ENCODE measurements around the gene SNRPE. TPM values are rescaled to one million over a fixed set of nuclear protein-coding genes. Genes with fewer than 3 reads are reported as not detected.
"Not testable (repeated sequence)": the region's sequence is repeated elsewhere in the genome, so short reads cannot be mapped to it uniquely, and the experiment has no call there.

Gene SNRPE
- total and polyA plus RNA-seq, 2 of the 13 experiments (the other 11 are each of a cell fraction or from before 2014, with no cell fraction given): 146 to 281 TPM

DNA sequence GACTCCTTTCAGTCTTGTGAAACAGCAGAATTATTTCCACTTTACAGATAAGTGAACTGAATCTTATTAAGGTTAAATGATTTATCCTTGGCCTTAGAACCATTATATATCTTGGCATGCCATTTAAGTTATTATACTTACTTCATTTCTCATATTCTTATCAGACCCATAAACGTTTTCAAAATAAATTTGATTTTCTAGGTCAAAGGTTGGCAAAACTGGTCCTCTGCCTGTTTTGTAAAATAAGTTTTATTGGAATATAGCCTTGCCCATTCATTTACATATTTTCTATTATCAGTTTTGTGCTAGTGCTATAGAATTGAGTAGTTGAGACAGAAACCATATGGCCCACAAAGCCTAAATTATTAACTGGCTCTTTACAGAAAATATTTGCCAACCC is 32.9 kb upstream of the SNRPE start:
- intact Hi-C loops (cut with micrococcal nuclease; ENCODE audit: unreplicated experiment) (no loop called here), in situ Hi-C loops (cut with HindIII; ENCODE audit: extremely low pct_ligation_motif_present, low pct_unique_long_range_greater_than_20kb) (no loop called here)
- H2AFZ ChIP-seq (ENCODE audit: low read length): no peak overlapping the region
- peaks cover 4 to 67% of the 10 kb centered on the region in 2 experiments for H3K36me3 ChIP-seq (replicated peaks in 1 of 2; ENCODE audit: control insufficient read depth in 1 of 2, insufficient read depth in 2 of 2, low read length in 2 of 2)
- FAIRE-seq (no peak), DNase-seq (ENCODE audit: low spot score) (no peak), ATAC-seq (no peak)
- BruUV-seq (replicated peaks): no TSS peak
- WGBS (ENCODE audit: low lambda C conversion rate): 84% methylated on average over 1 of the region's 1 CpG
- TF ChIP-seq ZNF878 (CRISPR knock-in tag; IDR thresholded peaks at IDR 0.05) (no peak), NFAT5 (CRISPR knock-in tag; IDR thresholded peaks at IDR 0.05) (no peak), ZNF678 (CRISPR knock-in tag; IDR thresholded peaks at IDR 0.05) (no peak), ISL2 (CRISPR knock-in tag; IDR thresholded peaks at IDR 0.05) (no peak), ZNF775 (CRISPR knock-in tag; IDR thresholded peaks at IDR 0.05; ENCODE audit: borderline replicate concordance) (no peak), ZNF3 (CRISPR knock-in tag; IDR thresholded peaks at IDR 0.05) (no peak), SNAPC5 (CRISPR knock-in tag; IDR thresholded peaks at IDR 0.05; ENCODE audit: borderline replicate concordance) (no peak), SMYD3 (CRISPR knock-in tag; IDR thresholded peaks at IDR 0.05) (no peak)
- TF ChIP-seq, protein P1, sequence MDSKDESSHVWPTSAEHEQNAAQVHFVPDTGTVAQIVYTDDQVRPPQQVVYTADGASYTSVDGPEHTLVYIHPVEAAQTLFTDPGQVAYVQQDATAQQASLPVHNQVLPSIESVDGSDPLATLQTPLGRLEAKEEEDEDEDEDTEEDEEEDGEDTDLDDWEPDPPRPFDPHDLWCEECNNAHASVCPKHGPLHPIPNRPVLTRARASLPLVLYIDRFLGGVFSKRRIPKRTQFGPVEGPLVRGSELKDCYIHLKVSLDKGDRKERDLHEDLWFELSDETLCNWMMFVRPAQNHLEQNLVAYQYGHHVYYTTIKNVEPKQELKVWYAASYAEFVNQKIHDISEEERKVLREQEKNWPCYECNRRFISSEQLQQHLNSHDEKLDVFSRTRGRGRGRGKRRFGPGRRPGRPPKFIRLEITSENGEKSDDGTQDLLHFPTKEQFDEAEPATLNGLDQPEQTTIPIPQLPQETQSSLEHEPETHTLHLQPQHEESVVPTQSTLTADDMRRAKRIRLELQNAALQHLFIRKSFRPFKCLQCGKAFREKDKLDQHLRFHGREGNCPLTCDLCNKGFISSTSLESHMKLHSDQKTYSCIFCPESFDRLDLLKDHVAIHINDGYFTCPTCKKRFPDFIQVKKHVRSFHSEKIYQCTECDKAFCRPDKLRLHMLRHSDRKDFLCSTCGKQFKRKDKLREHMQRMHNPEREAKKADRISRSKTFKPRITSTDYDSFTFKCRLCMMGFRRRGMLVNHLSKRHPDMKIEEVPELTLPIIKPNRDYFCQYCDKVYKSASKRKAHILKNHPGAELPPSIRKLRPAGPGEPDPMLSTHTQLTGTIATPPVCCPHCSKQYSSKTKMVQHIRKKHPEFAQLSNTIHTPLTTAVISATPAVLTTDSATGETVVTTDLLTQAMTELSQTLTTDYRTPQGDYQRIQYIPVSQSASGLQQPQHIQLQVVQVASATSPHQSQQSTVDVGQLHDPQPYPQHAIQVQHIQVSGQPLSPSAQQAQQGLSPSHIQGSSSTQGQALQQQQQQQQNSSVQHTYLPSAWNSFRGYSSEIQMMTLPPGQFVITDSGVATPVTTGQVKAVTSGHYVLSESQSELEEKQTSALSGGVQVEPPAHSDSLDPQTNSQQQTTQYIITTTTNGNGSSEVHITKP (CRISPR knock-in tag; IDR thresholded peaks at IDR 0.05; ENCODE audit: low read depth): no peak
- H3K4me3 ChIP-seq (replicated peaks in 1 of 3; ENCODE audit: insufficient read depth in 1 of 3, low read depth in 2 of 3, low read length in 3 of 3): no peak overlapping the region
- no peaks in the 10 kb centered on the region for H3K4me1 ChIP-seq (ENCODE audit: insufficient read depth, low read length)
- H3K27ac ChIP-seq (ENCODE audit: extremely low read length, insufficient read depth, low read length): no peak overlapping the region
- peaks cover 10% of the 10 kb centered on the region for H3K79me2 ChIP-seq (ENCODE audit: insufficient read depth, low read length)
- H3K9ac ChIP-seq (ENCODE audit: insufficient read depth, low read depth, low read length): no peak overlapping the region
- H4K20me1 ChIP-seq (ENCODE audit: insufficient read depth, low read length): no peaks in the 10 kb centered on the region; the same call in 1 of the 2 replicates
- H3K9me3 ChIP-seq (ENCODE audit: low read length): no peaks in the 10 kb centered on the region
- CTCF ChIA-PET (ENCODE audit: low intra/inter-chr PET ratio, low total read pairs): no interaction called here
- POLR2A ChIA-PET: no interaction called here
- H3K27me3 ChIP-seq (ENCODE audit: control insufficient read depth in 1 of 2, insufficient read depth in 2 of 2, low read length in 2 of 2): no peaks in the 10 kb centered on the region
- H3K4me2 ChIP-seq (ENCODE audit: low read depth, low read length): no peak overlapping the region

DNA sequence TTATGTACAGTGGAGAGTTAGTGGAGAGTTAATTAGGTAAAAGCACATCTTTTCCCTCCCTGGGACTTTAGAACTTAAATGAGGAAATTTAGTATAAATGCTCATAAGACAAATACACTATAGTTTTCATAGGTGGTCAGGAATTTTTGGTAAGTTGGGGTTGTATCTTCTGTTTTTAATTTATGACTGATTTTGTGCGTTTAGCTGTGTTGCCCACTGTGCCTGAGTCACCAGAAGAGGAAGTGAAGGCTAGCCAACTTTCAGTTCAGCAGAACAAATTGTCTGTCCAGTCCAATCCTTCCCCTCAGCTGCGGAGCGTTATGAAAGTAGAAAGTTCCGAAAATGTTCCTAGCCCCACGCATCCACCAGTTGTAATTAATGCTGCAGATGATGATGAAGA is 32.2 kb upstream of the SNRPE start:
- POLR2A ChIA-PET; H3K4me1 ChIP-seq (ENCODE audit: insufficient read depth, low read length); intact Hi-C loops (cut with micrococcal nuclease; ENCODE audit: unreplicated experiment); H3K27ac ChIP-seq (ENCODE audit: extremely low read length, insufficient read depth, low read length); FAIRE-seq; DNase-seq (ENCODE audit: low spot score); H3K4me3 ChIP-seq (replicated peaks in 1 of 3; ENCODE audit: insufficient read depth in 1 of 3, low read depth in 2 of 3, low read length in 3 of 3); BruUV-seq (replicated peaks); H3K9me3 ChIP-seq (ENCODE audit: low read length); ATAC-seq; H3K27me3 ChIP-seq (ENCODE audit: control insufficient read depth in 1 of 2, insufficient read depth in 2 of 2, low read length in 2 of 2); H3K79me2 ChIP-seq (ENCODE audit: insufficient read depth, low read length); H2AFZ ChIP-seq (ENCODE audit: low read length); H3K9ac ChIP-seq (ENCODE audit: insufficient read depth, low read depth, low read length); H4K20me1 ChIP-seq (ENCODE audit: insufficient read depth, low read length); CTCF ChIA-PET (ENCODE audit: low intra/inter-chr PET ratio, low total read pairs); in situ Hi-C loops (cut with HindIII; ENCODE audit: extremely low pct_ligation_motif_present, low pct_unique_long_range_greater_than_20kb); H3K4me2 ChIP-seq (ENCODE audit: low read depth, low read length): not testable (repeated sequence)
- peaks cover 6 to 69% of the 10 kb centered on the region in 2 experiments for H3K36me3 ChIP-seq (replicated peaks in 1 of 2; ENCODE audit: control insufficient read depth in 1 of 2, insufficient read depth in 2 of 2, low read length in 2 of 2)
- 96% methylated on average over 5 of the region's 5 CpGs for WGBS (ENCODE audit: low lambda C conversion rate)

All from HepG2 (cell line).